ENCODE measurements around the gene GABBR2.

GABBR2 gene

GRCh38 chr9:98369896-98370295 lies 338.8 kb downstream of the GABBR2 start:
- DNase-seq (ENCODE audit: low spot score): no peak

- no peak for DNase-seq (ENCODE audit: low spot score)
Observed at GRCh38 chr9:98369471-98369870, 339.3 kb downstream of the GABBR2 start.

GRCh38 chr9:98369066-98369425 lies 339.7 kb downstream of the GABBR2 start:
- no peak for DNase-seq (ENCODE audit: low spot score)

- no peak for DNase-seq (ENCODE audit: low spot score)
Observed at GRCh38 chr9:98368366-98369065, 340.2 kb downstream of the GABBR2 start.

- DNase-seq (ENCODE audit: low spot score): no peak
Observed at GRCh38 chr9:98367923-98368322, 340.8 kb downstream of the GABBR2 start.

GRCh38 chr9:98367371-98367900 lies 341.3 kb downstream of the GABBR2 start:
- no peak for DNase-seq (ENCODE audit: low spot score)

GRCh38 chr9:98365781-98366180 lies 343.0 kb downstream of the GABBR2 start:
- DNase-seq (ENCODE audit: low spot score): no peak

- peak; percentile 35 for DNase-seq (ENCODE audit: low spot score)
Observed at GRCh38 chr9:98365227-98365669, 343.5 kb downstream of the GABBR2 start.

- no peak for DNase-seq (ENCODE audit: low spot score)
Observed at GRCh38 chr9:98364086-98364485, 344.6 kb downstream of the GABBR2 start.

- no peak for DNase-seq (ENCODE audit: low spot score)
Observed at GRCh38 chr9:98363644-98364043, 345.1 kb downstream of the GABBR2 start.

GRCh38 chr9:98362624-98363252 lies 346.0 kb downstream of the GABBR2 start:
- no peak for DNase-seq (ENCODE audit: low spot score)

- no peak for DNase-seq (ENCODE audit: low spot score)
Observed at GRCh38 chr9:98361645-98362044, 347.1 kb downstream of the GABBR2 start.

- no peak for DNase-seq (ENCODE audit: low spot score)
Observed at GRCh38 chr9:98360176-98360708, 348.5 kb downstream of the GABBR2 start.

GRCh38 chr9:98359569-98359968 lies 349.2 kb downstream of the GABBR2 start:
- DNase-seq (ENCODE audit: low spot score): no peak

- no peak for DNase-seq (ENCODE audit: low spot score)
Observed at GRCh38 chr9:98357921-98358535, 350.7 kb downstream of the GABBR2 start.

GRCh38 chr9:98356953-98357690 lies 351.6 kb downstream of the GABBR2 start:
- DNase-seq (ENCODE audit: low spot score): no peak

GRCh38 chr9:98356326-98356725 lies 352.4 kb downstream of the GABBR2 start:
- DNase-seq (ENCODE audit: low spot score): no peak

- DNase-seq (ENCODE audit: low spot score): no peak
Observed at GRCh38 chr9:98351370-98351769, 357.4 kb downstream of the GABBR2 start.

- no peak for DNase-seq (ENCODE audit: low spot score)
Observed at GRCh38 chr9:98347642-98348041, 361.1 kb downstream of the GABBR2 start.

GRCh38 chr9:98345011-98345410 lies 363.7 kb downstream of the GABBR2 start:
- DNase-seq (ENCODE audit: low spot score): no peak

- no peak for DNase-seq (ENCODE audit: low spot score)
Observed at GRCh38 chr9:98344581-98344980, 364.2 kb downstream of the GABBR2 start.

- DNase-seq (ENCODE audit: low spot score): no peak
Observed at GRCh38 chr9:98342820-98343210, 365.9 kb downstream of the GABBR2 start.
